Ecto neural progenitor cell (in vitro differentiated cells): ENCODE results near the gene ARHGAP27.
"Not testable (repeated sequence)": the region's sequence is repeated elsewhere in the genome, so short reads cannot be mapped to it uniquely, and the experiment has no call there.

ENCODE experiments used
- DNase-seq: peaks from one replicate; pipeline ENCODE4 v3.0.0-alpha.2; 2018; ENCODE audit warnings: low spot score

The ARHGAP27 gene, protein sequence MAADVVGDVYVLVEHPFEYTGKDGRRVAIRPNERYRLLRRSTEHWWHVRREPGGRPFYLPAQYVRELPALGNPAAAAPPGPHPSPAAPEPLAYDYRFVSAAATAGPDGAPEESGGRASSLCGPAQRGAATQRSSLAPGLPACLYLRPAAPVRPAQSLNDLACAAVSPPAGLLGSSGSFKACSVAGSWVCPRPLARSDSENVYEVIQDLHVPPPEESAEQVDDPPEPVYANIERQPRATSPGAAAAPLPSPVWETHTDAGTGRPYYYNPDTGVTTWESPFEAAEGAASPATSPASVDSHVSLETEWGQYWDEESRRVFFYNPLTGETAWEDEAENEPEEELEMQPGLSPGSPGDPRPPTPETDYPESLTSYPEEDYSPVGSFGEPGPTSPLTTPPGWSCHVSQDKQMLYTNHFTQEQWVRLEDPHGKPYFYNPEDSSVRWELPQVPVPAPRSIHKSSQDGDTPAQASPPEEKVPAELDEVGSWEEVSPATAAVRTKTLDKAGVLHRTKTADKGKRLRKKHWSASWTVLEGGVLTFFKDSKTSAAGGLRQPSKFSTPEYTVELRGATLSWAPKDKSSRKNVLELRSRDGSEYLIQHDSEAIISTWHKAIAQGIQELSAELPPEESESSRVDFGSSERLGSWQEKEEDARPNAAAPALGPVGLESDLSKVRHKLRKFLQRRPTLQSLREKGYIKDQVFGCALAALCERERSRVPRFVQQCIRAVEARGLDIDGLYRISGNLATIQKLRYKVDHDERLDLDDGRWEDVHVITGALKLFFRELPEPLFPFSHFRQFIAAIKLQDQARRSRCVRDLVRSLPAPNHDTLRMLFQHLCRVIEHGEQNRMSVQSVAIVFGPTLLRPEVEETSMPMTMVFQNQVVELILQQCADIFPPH

DNA sequence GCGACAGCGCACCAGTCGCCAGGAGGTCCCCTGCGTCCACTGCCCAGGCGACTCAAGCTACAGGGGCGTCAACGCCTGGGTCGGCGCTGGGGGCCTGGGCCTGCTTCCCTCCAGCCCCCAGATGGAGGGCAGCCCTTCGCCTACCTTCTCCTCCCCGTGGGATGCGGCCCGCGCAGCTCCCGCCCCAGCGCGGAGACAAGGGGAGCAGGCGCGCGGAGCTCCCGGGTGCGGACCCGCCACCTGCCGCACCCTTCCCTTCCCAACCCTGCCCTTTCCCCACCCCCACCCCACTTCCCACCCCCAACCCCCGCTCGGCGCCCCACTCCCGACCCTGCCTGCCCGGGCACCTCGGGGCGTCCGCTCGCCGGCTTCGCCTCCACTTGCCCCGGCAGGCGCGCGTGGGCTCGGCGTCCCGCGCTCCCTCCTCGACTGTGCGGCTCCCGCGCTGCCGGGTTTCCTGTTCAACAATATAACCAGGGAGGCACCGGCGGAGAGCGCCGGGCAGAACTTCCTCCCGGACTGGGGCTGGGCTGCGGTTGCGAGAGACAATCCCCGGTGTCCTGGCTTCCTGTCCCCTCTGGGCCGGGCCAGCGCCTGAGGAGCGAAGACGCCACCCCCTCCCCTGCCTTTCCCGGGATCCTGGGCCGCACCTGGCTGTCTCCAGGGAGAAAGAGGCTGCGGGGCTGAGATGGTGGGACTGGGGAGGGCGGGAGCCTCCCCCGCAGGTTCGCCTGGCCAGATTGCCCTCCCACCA lies at the start of gene ARHGAP27:
ARHGAP27 (minus strand) TSS at position 466 of the 754 bp plus-strand sequence. CDS start 2,591 bp downstream, outside the sequence.
- DNase-seq, result peak; percentile 74

DNA sequence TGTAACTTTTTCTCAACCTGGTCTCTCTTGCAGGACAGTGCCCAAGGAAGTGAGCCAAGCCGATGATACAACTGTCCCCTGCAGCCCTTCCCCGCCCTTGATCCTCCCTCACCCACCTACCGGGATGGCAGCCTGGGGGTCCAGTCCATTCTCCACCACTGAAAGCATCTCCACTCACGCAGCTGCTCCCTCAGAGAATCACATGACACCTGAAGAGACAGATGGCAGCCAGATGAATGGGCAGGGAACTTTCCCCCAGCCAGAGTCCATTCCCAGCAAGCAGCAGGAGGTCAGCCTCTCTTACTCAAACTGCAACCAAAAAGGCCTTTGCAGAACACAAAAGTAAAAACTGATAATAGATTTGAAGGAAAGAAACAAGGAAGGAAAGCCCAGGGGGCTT lies 49.6 kb upstream of the ARHGAP27 start:
- not testable (repeated sequence) for DNase-seq

DNA sequence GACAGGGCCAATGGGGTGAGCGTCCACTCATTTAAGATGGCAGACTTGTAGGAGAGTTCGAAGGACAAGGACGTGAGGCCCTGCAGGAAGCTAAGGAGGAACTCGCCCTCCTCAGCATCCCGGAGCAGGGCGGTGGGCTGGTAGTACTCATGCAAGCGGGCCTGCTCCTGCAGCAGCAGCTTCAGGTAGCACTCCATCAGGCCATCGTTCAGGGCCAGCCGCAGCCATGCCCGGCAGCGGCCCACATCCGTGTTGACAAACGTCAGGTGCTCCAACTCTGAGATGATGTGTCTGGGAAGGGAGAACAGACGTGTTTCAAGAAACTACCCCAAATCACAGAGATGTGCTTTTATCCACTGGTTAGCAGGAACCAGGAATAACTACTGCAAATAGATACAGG lies 42.8 kb upstream of the ARHGAP27 start:
- not testable (repeated sequence) for DNase-seq

DNA sequence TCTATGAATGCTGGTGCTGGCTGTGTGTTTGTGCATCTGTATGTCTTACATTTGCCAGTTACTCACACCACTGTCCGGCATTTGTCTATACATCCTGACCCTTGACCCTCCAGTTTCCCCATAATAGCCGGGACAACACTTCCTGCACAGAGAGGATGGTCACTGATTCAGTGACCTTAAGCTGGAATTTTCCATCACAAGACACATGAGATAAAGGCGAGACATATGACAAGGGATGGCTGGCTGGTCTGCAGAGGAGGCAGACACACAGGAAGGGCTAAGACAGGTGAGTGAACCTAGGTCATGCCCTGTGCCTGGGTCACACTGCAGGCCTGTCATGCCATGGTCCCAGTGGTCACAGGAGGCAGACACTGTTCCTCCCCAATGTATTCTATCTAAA lies 39.6 kb upstream of the ARHGAP27 start:
- not testable (repeated sequence) for DNase-seq

DNA sequence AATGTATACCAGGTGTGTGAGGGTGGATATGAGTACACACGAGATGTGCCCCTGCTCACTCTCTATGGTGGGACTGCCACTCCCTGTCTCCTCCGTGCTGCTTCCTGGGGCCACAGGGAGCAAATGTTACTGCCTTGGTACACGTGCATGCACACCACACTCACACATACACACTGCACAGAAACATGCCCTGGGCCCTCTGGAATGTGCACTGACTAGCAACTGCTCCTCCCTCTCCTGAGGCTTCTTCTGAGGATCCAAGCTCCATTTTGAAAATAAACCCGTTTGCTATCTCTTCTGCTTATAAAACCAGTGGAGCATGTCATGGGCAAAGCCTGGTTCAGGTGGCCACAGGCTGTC lies 36.5 kb upstream of the ARHGAP27 start:
- not testable (repeated sequence) for DNase-seq

DNA sequence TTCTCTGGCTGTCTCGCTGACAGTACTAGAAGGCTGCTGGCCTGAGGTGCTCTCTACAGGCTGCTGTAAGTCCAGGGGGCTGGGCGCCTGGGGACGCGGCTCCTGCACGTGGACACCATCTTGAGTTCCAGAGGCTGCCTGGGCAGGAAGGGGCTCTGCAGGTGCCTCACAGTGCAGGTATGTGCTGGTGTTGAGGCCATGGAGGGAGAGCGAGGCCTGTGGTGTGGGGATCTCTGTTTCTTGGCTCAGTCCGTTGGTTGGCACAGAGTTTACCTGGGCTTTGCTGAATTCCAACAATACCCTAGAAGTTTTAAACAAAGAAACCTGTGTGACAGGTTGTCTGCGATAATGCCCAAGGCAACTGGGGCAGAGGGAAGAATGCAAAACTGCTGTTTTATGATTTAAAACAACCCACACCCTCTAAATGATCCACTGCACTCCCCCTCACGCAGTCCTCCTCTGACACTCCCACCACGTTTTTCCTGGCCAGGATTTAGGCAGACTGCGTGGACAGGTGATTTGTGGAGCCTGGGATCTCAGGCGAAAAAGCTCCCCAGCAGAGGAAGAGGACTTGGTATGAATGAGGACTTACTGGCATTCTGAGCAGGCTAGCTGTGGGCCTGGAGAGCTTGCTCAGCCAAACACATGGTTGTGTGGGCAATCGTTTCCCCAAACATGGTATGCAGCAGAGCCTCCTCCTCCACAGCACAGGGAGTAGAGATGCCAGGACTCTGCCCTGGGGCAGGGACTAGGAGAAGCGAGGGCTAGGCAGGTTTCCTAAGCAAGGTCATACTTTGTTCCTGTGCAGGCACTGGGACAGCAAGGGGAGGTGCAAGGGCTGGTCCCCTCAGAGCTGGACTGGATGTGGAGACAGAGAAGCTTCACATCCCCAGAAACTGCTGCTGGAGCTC lies 35.9 kb upstream of the ARHGAP27 start:
- peak; percentile 33 for DNase-seq

DNA sequence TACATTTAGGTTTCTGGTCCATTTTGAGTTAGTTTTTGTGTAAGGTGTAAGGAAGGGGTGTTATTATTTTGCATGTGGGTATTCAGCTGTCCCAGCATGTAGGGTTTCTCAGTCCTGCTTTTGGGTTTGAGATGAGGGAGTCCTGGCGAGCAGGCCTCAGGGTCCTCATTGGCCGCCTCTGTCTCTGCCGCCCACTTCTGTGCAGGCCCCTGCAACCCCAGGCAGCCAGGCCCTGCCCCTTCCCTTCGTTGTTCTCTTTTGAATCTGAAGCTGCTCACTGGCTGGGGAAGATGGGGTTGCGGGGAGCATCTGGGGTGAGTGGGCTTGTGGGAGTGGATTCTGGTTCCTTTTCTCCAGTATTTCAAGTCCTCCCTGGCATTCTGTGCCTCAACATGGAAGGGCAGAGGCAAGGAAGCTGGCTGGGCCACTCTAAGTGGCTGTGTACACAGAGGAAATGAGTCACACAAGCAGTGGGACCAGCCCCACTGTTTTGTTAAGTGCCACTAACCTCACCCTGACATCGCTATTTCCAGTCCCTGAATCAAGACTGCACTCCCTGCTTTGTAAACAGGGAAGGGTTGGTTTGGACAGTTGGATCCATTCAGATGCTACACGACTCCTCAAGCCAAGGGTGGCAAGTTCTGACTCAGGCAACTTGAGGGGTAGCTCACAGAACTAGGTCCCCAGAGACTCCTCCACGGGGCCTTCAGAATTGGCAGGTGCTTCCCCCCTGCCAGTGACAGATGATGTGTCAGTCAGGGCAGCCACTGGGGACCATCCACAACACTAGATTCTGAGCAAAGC lies 29.1 kb upstream of the ARHGAP27 start:
- not testable (repeated sequence) for DNase-seq

DNA sequence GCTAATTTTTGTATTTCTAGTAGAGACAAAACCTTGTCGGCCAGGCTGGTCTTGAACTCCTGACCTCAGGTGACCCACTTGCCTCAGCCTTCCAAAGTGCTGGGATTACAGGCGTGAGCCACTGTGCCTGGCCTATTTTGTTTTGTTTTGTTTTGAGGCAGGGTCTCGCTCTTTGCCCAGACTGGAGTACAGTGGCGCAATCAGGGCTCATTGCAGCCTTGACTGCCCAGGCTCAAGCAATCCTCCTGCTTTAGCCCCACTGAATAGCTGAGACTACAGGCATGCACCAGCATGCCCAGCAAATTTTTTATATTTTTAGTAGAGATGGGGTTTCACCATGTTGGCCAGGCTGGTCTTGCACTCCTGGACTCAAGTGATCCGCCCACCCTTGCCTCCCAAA lies 27.8 kb upstream of the ARHGAP27 start:
- not testable (repeated sequence) for DNase-seq

DNA sequence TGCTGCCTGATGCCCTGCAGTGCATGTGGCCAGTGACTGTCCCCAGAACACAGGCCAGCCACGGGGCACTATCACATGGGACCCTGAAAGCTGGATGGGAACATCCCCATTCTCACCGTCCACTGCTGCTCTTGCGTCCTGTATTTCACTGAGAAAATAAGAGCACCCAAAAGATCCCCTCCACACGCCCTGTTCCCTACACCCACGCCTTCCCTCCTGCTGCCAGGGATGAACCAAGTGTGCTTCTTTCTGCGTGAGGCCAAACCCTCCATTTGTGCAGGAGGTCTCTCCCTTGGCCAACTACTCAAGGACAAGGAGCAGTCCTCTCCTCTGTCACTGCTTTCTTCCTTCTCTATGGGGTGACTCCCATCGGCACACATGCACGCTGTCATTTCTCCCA lies 21.7 kb upstream of the ARHGAP27 start:
- peak; percentile 25 for DNase-seq

DNA sequence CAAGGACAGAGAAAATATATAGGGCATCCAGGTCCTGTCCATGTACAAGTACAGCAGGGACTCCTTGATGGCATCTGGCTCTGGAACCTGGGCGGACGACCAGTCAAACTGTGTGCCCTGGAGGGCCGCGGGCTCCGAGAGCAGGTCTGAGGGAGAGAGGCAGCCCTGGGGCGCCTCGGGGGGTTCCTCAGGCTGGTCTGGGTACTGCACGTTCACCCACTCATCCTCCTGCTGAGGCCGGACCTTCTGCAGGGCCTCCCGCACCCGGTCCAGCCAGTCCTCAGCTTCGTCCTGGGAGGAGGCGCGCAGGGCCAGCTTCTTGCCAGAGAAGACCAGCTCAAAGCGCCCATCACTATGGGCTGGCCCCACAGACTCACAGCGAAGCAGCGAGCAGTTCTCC lies 21.1 kb upstream of the ARHGAP27 start:
- peak; percentile 44 for DNase-seq

DNA sequence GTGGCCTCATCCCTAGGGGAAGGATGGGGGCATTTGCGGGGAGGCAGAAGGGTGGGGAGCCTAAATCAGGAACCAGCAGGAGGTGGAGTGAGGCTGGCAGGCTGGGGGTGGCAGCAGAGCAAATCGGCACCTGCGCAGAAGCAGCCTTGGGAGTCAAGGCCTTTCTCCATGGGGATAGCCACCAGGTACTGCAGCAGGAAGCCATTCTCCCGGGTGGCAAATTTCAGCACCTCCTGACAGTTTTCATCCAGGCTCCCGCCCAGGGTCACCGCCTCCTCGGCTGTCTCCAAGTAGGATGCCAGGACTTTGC lies 20.5 kb upstream of the ARHGAP27 start:
- peak; percentile 35 for DNase-seq

DNA sequence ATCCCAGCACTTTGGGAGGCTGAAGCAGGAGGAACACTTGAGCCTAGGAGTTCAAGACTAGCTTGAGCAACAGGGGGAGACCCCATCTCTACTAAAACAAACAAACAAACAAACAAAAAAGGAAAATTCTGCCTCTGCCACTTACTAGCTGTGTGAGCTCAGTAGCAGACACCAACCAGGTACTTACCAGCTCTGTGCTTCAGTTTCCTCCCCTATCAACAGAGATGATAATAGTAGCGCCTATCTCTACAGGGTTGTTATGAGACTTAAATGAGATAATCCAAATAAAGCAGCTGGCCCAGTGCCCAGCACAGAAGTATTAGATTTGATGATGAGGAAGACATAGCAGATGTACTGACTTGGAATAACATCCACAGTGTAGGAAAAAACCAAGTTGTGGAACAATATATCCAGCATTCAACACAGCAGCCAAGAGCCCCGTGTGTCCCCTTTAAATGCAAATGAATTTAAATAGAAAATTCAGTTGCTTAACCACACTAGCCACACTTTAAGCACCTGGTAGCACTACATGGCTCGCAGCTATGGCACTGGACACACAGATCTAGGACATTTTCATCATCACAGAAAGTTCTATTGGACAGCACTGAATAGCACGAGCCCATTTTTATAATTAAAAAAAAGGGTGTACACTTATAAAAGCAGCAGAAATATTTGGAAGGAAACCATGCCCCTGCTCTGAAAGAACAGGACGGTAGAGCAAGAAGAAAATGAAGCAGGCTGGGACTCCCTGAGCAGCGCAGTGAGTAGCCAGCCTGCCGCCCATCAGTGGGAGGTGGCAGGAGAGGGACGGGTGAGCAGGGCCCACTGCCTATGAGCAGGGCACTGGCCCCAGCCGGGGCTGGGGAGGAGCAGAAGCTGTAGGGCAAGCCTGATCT lies 19.9 kb upstream of the ARHGAP27 start:
- DNase-seq, result not testable (repeated sequence)

DNA sequence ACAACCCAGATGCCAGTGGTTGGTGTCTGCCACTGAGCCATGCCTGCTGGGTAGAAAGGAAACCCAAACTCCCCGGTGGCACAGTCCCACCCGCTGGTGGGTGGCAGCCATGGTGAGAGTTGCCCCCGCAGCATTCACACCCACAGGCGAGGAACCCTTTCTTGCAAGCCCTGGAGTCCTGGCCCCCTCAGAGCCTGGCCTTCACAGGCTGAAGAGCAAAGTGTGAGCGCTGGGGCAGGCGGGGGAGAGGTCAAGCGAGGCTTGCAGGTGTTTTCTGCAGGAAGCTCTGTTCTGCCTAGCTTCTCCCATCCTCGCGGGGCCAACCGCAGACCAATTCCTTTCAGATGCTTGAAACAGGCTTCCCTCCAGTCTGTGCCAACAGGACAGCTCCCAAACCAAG lies 19.0 kb upstream of the ARHGAP27 start:
- DNase-seq, result peak; percentile 22

DNA sequence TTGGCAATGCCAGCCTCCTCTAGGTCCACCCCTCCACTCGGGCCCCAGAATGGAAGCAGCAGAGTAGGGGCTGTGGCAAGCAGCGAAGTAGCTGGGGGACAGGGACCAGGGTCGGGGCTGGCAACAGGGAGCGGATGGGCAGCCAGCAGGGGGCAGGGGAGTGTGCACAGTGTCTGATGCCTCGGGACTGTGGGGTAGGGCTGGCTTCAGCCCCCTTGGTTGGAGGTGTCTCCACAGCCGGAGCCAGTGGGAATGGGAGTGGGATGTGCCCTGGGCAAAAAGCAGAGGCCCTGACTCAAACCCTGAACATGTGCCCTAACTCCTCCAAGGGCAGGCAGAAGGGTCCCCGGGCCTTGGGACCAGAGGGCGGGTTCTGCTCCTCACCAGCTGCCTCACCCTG lies 18.5 kb upstream of the ARHGAP27 start:
- DNase-seq, result peak; percentile 48

DNA sequence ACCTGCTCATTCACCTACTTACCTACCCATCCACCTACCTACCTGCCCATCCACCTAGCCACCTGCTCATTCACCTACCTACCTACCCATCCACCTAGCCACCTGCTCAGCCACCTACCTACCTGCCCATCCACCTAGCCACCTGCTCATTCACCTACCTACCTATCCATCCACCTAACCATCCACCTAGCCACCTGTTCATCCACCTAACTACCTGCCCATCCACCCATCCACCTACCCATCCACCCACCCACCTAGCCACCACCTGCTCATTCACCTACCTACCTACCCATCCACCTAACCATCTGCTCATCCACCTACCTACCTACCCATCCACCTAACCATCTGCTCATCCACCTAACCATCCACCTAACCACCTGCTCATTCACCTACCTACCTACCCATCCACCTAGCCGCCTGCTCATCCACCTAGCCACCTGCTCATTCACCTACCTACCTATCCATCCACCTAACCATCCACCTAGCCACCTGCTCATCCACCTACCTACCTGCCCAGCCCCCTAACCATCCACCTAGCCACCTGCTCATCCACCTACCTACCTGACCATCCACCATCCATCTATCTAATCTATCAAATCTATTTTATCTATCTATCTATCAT lies 17.1 kb upstream of the ARHGAP27 start:
- DNase-seq, result not testable (repeated sequence)

DNA sequence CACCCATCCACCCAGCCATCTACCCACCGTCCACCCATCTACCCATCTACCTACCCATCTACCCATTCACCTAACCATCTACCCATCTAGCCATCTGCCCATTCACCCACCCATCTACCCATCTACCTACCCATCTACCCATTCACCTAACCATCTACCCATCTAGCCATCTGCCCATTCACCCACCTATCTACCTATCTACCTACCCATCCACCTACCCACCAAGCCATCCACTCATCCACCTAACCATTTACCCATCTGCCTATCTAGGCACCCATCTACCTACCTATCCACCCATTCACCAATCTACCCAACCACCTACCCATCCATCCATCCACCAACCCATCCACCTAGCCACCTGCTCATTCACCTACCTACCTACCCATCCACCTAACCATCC lies 16.6 kb upstream of the ARHGAP27 start:
- DNase-seq, result not testable (repeated sequence)

DNA sequence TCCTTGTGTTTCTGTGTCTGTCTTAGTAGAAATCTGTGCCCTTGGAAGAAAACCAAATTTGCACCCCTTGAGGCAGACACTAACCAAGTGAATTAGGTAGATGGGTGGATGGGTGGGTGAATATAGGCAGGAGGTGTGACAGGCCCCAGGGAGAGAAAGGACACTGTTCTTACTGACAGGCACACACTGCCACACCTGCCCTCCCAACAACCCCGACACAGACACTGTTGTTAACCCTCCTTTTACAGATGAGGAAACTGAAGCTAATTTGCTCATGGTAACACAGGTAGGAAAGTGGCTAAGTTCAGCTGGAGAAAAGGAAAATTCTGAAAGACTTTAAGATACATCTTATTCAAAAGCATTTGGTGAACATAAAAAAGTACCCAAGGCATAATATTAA lies 15.8 kb upstream of the ARHGAP27 start:
- DNase-seq, result not testable (repeated sequence)

DNA sequence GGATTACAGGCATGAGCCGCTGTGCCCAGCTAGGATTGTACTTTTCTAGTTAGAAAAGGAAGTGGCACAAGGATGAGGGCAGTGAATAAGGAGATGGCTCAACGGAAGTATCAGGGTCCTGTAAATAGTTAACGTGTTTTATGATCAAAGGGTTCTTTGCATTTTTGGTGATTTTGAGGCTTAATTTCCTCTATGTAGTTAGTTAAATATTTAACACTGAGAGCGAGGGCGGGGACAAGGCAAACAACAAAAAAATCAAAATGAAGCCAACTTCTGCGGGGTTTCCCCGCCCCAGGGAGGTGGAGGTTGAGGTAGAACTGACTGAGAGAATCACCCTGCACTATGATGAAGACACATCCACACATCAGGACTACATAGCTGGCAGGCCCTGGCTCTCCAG lies 15.4 kb upstream of the ARHGAP27 start:
- DNase-seq, result not testable (repeated sequence)

DNA sequence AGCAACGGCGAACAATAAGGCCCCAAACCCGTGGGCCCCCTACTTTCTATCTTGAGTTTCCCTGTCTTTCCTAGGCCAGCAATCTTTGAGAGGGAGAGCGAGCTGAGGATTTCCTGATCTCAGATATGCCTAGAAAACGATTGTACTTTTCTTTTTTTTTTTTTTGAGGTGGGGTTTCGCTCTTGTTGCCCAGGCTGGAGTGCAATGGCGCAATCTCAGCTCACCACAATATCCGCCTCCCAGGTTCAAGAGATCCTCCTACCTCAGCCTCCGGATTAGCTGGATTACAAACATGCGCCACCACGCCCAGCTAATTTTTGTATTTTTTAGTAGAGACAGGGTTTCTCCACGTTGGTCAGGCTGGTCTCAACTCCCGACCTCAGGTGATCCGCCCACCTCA lies 15.0 kb upstream of the ARHGAP27 start:
- DNase-seq, result not testable (repeated sequence)
